Activated naive CD4-positive, alpha-beta T cell (primary cell): ENCODE results near the gene MNX1.

Source experiments
- DNase-seq, 4 experiments: peaks; one replicate each; lab custom pipeline; 2025; lab: John Stamatoyannopoulos, UW

MNX1 gene

GRCh38 chr7:157032644-157033482 lies 22.4 kb upstream of the MNX1 start:
- no peak for DNase-seq

GRCh38 chr7:157032128-157032527 lies 21.7 kb upstream of the MNX1 start:
- no peak for DNase-seq

GRCh38 chr7:157028199-157028903 lies 17.9 kb upstream of the MNX1 start:
- DNase-seq = no peak

- no peak for DNase-seq
These were observed 17.2 kb upstream of the MNX1 start for GRCh38 chr7:157027568-157028198.

- DNase-seq = no peak
These were observed 14.3 kb upstream of the MNX1 start for GRCh38 chr7:157024716-157025115.

- no peak for DNase-seq
These were observed 13.1 kb upstream of the MNX1 start for GRCh38 chr7:157023589-157023905.

DNA sequence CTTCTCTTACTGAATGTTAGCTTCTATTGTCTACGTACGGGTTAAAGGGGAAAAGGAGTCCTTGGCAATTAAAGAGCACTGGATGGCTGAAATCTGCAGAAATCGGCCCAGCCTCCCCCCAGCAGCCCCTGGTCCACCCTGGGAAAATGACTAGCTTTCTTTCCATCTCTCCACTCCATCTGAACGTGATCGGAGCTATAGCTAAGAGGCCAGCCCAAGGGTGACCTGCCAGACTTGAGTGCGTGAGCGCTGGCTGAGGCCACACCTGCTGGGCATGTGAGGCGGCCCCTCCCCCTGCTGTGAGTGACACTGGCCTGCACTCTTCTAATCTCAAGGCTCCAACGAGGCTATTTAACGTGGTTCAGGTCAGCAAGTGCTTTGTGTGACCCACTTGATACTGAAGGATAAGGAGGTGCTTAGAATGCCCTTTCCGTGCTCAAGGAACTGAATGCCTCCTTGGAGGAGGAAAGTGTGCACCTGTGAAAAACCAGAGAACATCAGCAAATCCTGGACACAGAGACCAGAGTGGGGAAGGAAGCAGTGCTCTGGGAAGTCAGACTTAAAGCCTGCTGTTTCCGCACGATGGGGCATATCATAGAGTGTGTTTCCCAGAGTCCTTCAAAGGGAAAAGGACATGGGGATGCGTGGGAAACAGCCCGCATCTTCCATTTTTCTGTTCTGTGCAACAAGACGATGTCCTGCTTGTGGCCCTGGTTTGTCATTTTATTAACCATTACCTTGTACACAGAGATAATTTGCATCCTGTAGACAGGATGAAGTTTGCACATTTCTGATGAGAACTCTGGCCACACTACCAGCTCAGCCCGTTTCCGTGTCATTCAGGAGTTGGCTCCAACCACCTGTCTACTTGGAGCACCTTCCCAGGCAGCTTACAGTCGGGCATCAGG lies 12.5 kb upstream of the MNX1 start:
- no peak for DNase-seq

- DNase-seq = no peak
These were observed 11.6 kb upstream of the MNX1 start for GRCh38 chr7:157021871-157022680.

DNA sequence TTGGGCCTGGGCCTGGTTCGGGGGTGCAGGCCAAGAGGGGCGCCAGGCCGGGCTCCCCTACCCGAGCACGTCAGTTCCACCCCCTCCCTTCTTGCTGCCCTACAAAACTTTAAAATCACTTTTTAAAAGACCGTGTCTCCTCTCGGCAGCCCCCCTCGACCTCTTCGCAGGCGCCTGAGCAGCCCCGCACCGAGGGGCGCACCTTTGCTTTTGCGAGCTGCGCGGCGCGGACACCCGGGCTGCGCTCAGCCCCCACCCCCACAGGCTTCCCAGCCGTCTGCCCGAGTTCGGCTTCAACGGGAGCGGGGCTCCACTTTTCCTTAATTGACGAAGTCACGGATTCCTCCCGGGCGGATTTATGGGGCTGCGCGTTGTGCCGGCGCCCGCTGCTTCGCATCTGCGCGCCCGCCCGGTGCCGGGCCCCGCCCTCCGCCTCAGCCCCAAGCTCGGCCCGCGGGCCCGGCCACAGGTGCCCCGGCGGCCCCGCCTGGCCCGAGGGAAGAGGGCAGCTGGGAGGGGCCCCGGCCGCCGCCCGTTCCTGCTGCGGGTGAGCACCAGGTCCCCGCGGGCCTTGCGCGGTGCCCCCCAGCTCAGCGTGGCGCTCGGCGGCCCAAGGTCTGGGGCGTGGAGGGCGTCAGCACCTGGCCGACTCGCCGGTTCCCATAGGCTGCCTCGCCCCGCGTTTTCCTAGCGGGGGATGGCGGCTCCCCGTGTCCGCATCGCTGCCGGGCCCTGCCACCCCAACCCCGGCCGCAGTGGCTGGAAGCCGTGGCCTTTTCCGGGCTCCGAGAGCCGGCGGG lies 10.8 kb upstream of the MNX1 start:
- no peak for DNase-seq

GRCh38 chr7:157020514-157021070 lies 10.1 kb upstream of the MNX1 start:
- DNase-seq = no peak

DNA sequence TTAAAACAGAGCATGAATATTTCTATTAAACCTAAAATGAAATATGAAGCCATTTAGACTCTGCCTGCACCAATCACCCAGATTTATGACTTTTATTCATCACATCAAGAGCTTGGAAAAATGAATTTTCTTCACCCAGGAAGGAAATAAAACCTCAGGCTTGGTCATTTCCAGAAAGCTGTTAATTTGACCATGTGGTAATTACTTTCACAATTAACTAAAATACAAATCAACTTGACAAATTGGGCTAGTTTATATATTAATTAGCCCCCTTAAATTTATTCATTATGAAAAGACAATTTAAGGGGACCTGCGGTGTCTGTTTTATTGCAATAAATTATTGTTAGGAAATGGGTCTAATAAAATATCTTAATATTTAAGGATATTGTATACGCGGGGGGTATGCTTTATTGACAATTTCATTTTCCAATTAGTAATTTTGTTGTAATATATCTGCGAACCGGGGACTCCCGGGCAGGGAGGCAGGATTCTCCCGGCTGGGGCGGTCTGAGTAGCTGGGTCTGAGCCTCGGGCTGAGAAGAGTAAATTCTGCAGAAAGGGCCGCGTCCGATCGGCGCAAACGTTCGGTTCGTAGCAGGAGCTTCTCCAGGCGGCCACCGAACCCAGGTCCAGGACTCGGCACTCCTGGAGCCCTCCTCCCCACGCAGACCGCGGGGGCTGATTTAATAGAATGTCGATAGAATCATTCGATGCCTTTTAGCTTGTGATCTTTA lies 9.4 kb upstream of the MNX1 start:
- no peak for DNase-seq

- DNase-seq = no peak
These were observed 8.6 kb upstream of the MNX1 start for GRCh38 chr7:157018997-157019608.

DNA sequence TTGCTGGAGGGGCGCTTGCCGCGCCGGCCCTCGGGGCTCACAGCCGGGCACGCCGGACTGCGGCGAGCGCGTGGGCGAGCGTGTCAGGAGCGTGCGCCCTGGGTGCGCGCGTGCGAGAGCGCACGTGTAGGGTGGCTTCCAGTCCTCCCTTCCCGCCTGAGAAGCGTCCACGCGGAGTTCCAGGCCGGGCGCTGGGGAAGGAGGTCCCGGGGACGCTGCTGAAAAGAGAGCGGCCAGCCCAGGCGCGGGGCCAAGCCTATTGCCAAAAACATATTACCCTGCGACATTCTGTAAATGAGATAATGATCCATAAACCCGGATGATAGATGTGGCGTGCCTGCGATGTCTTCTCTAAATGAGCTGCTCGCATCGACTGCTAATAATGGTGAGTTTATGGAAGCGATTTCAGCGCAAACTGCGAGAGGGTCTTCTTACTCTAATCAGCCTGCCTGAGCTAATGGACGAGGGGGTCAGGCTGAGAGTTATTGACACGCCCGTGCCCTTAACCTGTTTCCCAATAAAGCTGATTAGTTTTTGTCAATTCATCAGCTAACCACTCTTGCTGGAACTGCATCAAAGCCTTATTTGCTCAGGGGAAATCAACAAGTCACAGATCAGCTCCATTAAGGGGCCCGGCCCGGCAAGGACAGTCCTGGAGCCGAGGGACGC lies 8.0 kb upstream of the MNX1 start:
- DNase-seq = no peak

- DNase-seq = no peak
These were observed 7.3 kb upstream of the MNX1 start for GRCh38 chr7:157017603-157018327.

DNA sequence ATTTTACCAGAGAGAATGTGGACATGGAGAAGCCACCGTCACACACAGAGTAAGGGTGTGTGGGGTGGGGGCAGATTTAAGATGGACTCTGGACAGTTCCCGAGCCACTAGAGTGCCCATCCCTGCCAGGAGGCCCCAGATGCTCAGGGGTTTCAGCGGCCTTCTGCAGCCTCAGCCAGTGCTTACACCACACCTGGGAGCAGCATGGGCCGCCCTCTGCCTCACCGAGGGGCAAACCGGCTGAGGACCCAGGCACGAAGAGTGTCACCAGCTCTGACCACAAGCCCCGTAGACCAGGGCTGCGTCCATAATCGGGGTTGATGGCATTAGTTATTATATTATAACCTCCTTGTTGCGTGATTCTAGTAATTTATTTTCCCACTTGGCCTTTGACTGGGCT lies 6.7 kb upstream of the MNX1 start:
- DNase-seq = no peak

- no peak for DNase-seq
These were observed 6.0 kb upstream of the MNX1 start for GRCh38 chr7:157016352-157017041.

- DNase-seq = no peak
These were observed 5.5 kb upstream of the MNX1 start for GRCh38 chr7:157016024-157016351.
